CD8-positive, alpha-beta memory T cell (primary cell): Measurements from ENCODE around the gene MCTP2. TPM values are rescaled to one million over a fixed set of nuclear protein-coding genes. Genes with fewer than 3 reads are reported as not detected.

ENCODE experiments used
- CTCF ChIA-PET: fragments of 350-600 bp; sonication (Branson Sonifier 250); formaldehyde crosslinking; loops from one replicate; lab custom pipeline; 2021; ENCODE audit warnings: antibody characterized with exemption; lab: Charles Lee
- POLR2A ChIA-PET: fragments of 350-600 bp; sonication (Branson Sonifier 250); formaldehyde crosslinking; loops from one replicate; lab custom pipeline; 2021; ENCODE audit warnings: antibody characterized with exemption; lab: Charles Lee
- DNase-seq, 5 donors: peaks; one replicate each; pipeline versions ENCODE4 v3.0.0 to v3.0.0-alpha.2; 2020 to 2022; ENCODE audit warnings: mixed read lengths in 1 of 5
- H3K27ac ChIP-seq: one replicate; pipeline ENCODE4 v1.7.0; 2013; ENCODE audit warnings: low read depth, mild to moderate bottlenecking, low read length, moderate library complexity
- H3K27me3 ChIP-seq: 2 replicates; pipeline ENCODE4 v1.7.0; 2013; ENCODE audit warnings: low read length, mild to moderate bottlenecking; ENCODE audit not compliant: insufficient read depth, poor library complexity, severe bottlenecking
- H3K36me3 ChIP-seq: 2 replicates; pipeline ENCODE4 v1.7.0; 2013; ENCODE audit warnings: mild to moderate bottlenecking, low read length, moderate library complexity; ENCODE audit not compliant: insufficient read depth
- H3K4me1 ChIP-seq: 2 replicates; pipeline ENCODE4 v1.7.0; 2013; ENCODE audit warnings: mild to moderate bottlenecking, low read length, moderate library complexity; ENCODE audit not compliant: insufficient read depth
- H3K4me3 ChIP-seq: 2 replicates; pipeline ENCODE4 v1.7.0; 2013; ENCODE audit warnings: mild to moderate bottlenecking, low read length
- H3K9me3 ChIP-seq: 2 replicates; pipeline ENCODE4 v1.7.0; 2013; ENCODE audit warnings: mild to moderate bottlenecking, low read length
- H3K27ac Mint-ChIP-seq, 8 donors: one replicate each; pipeline ENCODE4 v1.8.0; 2020 to 2021; ENCODE audit warnings: mixed read lengths in 8 of 8, mild to moderate bottlenecking in 6 of 8, inconsistent platforms in 3 of 8, moderate library complexity in 3 of 8
- H3K27me3 Mint-ChIP-seq, 2 donors: one replicate each; pipeline ENCODE4 v1.8.0; 2020 to 2021; ENCODE audit warnings: mixed read lengths in 2 of 2, mild to moderate bottlenecking in 1 of 2, moderate library complexity in 1 of 2
- H3K36me3 Mint-ChIP-seq, 3 donors: one replicate each; pipeline ENCODE4 v1.8.0; 2020 to 2021; ENCODE audit warnings: mixed read lengths in 3 of 3, inconsistent platforms in 1 of 3, mild to moderate bottlenecking in 1 of 3
- H3K4me1 Mint-ChIP-seq, 3 donors: one replicate each; pipeline ENCODE4 v1.8.0; 2020 to 2021; ENCODE audit warnings: mixed read lengths in 3 of 3, inconsistent platforms in 1 of 3, mild to moderate bottlenecking in 1 of 3
- H3K4me3 Mint-ChIP-seq, 7 donors: one replicate each; pipeline ENCODE4 v1.8.0; 2020 to 2021; ENCODE audit warnings: mixed read lengths in 7 of 7, mild to moderate bottlenecking in 6 of 7, moderate library complexity in 4 of 7, inconsistent platforms in 2 of 7
- H3K9me3 Mint-ChIP-seq, 5 donors: one replicate each; pipeline ENCODE4 v1.8.0; 2020 to 2022; ENCODE audit warnings: mixed read lengths in 5 of 5, mild to moderate bottlenecking in 3 of 5, moderate library complexity in 2 of 5, inconsistent platforms in 1 of 5
- polyA plus RNA-seq: library from polyadenylated mRNA; unstranded; fragments of 300-500 nt; fragmentation: Illumina TruSeq; gene quantifications from one replicate; pipeline ENCODE4 v1.2.3, GENCODE V29; 2021
- total RNA-seq, 2 experiments: library from RNA; stranded (reverse); gene quantifications; one replicate each; pipeline ENCODE4 v1.2.3, GENCODE V29; 2021

The MCTP2 gene
- total and polyA plus RNA-seq, 3 experiments from 2014 or later = 13.6 to 17.0 (median 16.5) TPM

DNA sequence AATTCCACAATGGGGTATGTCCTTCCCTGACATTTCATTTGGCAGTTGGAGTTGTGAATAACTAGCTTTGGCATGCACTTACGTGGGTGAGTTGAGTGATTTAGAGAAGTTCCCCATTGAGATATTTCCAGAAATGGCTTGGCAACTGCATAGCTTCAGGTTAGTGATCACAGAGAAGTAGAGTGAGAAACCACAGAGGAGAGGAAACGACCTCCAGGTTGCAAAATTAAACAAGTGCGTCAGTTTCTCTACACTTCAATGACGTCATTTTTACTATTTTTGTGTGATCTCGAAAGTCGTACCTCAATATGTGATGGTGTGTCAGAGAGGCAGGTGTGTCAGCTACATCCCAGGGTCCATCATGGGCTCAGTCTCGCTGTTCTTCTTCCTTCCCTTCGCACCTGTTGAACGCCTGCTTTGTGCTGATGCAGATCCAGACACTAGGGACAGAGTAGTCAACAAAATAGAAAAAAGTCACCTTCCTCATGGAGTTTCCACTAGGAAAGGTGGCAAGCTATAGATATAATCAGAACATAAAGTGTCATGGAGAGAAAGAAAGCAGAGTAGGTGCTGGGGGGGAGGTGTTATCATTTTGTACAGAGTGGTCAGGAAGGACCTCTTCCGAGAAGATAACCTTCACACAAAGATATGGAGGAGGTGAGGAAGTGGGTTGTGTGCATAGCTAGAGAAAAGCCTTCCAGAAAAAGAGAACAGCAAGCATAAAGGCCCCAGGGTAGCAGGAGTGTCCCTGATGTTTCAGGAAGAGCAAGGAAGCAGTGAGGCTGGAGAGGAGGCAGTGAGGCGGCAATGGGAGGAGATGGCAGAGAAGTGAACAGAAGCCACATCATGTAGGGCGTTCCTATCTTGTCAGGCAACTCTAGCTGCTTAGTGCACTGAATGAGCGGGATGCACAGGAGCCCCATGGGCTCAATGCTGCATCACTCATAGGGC lies 75.6 kb downstream of the MCTP2 start:
- Mint-ChIP-seq H3K4me3 (peak overlapping the region; percentile 22 to 82 (median 56)), H3K27me3 (no peaks in the 10 kb centered on the region), H3K36me3 (peaks cover 19 to 26% (median 24%) of the 10 kb centered on the region in 3 donors), H3K9me3 (peaks cover 0 to 3% (median 0%) of the 10 kb centered on the region in 5 donors), H3K4me1 (peaks cover 39 to 56% (median 49%) of the 10 kb centered on the region in 3 donors), H3K27ac (peak overlapping the region; percentile 49 to 95 (median 89))
- ChIA-PET CTCF (interaction anchor here (0.8 to 3.5 kb wide), 4 partner anchors 17 to 187 kb away, joined by 3 to 14 read pairs (median 4); no protein-coding TSS in a partner anchor), POLR2A (interaction anchor here (1.2 to 2.6 kb wide), 2 partner anchors 16 to 75 kb away, joined by 3 to 10 read pairs; partner anchors contain the start of gene MCTP2)
- Histone ChIP-seq H3K27me3 (no peaks in the 10 kb centered on the region), H3K9me3 (no peaks in the 10 kb centered on the region), H3K4me3 (no peak overlapping the region), H3K27ac (no peak overlapping the region), H3K4me1 (peaks cover 34% of the 10 kb centered on the region), H3K36me3 (no peaks in the 10 kb centered on the region)
- peak in 3 of 5 donors; percentile 7 to 73 (median 53) for DNase-seq

DNA sequence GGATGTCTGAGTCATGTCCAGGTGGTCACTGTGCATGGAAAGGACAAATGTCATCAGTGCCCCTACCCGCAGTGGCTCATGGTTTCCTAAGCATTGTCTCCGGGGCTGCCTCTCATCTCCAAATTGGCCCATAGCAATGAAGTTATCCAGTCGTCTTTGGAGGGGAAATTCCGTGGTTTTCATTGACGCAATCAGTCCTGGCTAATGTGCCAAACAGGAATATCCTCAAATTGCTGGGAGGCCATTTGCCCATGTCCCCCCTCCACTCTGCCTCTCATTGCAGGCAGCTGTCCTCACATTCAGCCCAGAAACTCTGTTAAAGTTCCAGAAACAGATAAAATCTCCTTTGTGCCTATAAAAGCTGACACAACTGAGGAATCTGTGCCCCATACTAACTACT lies 81.6 kb downstream of the MCTP2 start:
- H3K36me3 ChIP-seq = no peaks in the 10 kb centered on the region
- ChIA-PET CTCF (interaction anchor here (1.9 to 2.8 kb wide), 2 partner anchors 11 to 148 kb away, joined by 5 to 10 read pairs; no protein-coding TSS in a partner anchor), POLR2A (no interaction called here)
- no peak for DNase-seq
- Mint-ChIP-seq H3K4me3 (no peak overlapping the region), H3K4me1 (peaks cover 4 to 12% (median 5%) of the 10 kb centered on the region in 3 donors), H3K36me3 (peaks cover 5 to 39% (median 11%) of the 10 kb centered on the region in 3 donors), H3K27ac (no peak overlapping the region), H3K9me3 (peaks cover 0 to 2% (median 0%) of the 10 kb centered on the region in 5 donors), H3K27me3 (no peaks in the 10 kb centered on the region)
- no peak overlapping the region for H3K27ac ChIP-seq
- no peak overlapping the region for H3K4me3 ChIP-seq
- H3K4me1 ChIP-seq = no peaks in the 10 kb centered on the region
- no peaks in the 10 kb centered on the region for H3K27me3 ChIP-seq
- no peaks in the 10 kb centered on the region for H3K9me3 ChIP-seq

GRCh38 chr15:94314639-94315038 lies 83.3 kb downstream of the MCTP2 start:
- no peaks in the 10 kb centered on the region for H3K36me3 ChIP-seq
- Mint-ChIP-seq H3K4me1 (peaks cover 0 to 9% (median 0%) of the 10 kb centered on the region in 3 donors), H3K4me3 (no peak overlapping the region), H3K36me3 (peaks cover 5 to 47% (median 11%) of the 10 kb centered on the region in 3 donors), H3K27ac (peak overlapping the region in 5 of 8 donors; percentile 33 to 72 (median 61)), H3K27me3 (no peaks in the 10 kb centered on the region), H3K9me3 (no peaks in the 10 kb centered on the region)
- H3K9me3 ChIP-seq = no peaks in the 10 kb centered on the region
- ChIA-PET CTCF (interaction anchor here (2.8 kb wide), 1 partner anchor 9 kb away, joined by 10 read pairs; no protein-coding TSS in a partner anchor), POLR2A (no interaction called here)
- H3K4me1 ChIP-seq = no peaks in the 10 kb centered on the region
- no peak overlapping the region for H3K4me3 ChIP-seq
- DNase-seq = no peak
- H3K27ac ChIP-seq = no peak overlapping the region
- no peaks in the 10 kb centered on the region for H3K27me3 ChIP-seq

DNA sequence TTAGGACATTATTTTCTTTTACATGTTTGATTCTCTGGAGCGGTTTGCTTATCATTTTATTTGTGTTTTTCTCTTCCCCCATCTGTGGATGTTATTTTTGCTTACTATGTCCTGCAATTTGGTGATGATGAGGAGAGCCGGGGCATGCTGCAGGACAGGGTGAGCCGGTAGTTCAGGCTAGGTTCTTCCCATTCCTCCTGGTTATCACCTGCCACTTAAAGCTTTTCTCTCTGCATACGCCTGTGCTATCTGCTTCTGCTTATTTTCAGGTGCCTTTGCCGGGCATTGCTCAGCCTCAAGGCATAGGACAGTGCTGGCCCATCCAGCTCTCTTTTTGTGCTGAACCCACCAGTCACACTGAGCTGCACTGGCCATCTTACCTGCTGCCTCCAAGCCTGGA lies 85.8 kb downstream of the MCTP2 start:
- no peaks in the 10 kb centered on the region for H3K36me3 ChIP-seq
- H3K27ac Mint-ChIP-seq = peak overlapping the region in 4 of 8 donors; percentile 44 to 77 (median 50)
- CTCF ChIA-PET = no interaction called here

GRCh38 chr15:94322141-94322540 lies 90.8 kb downstream of the MCTP2 start:
- H3K4me3 Mint-ChIP-seq = no peak overlapping the region
- peaks cover 17 to 21% (median 18%) of the 10 kb centered on the region in 3 donors for H3K4me1 Mint-ChIP-seq
- H3K36me3 ChIP-seq = no peaks in the 10 kb centered on the region
- POLR2A ChIA-PET = no interaction called here
- H3K9me3 Mint-ChIP-seq = no peaks in the 10 kb centered on the region
- no peaks in the 10 kb centered on the region for H3K27me3 Mint-ChIP-seq
- H3K27ac Mint-ChIP-seq = peak overlapping the region in 1 of 8 donors; percentile 26
- no peaks in the 10 kb centered on the region for H3K4me1 ChIP-seq
- H3K4me3 ChIP-seq = no peak overlapping the region
- CTCF ChIA-PET = interaction anchor here (1.1 to 9.0 kb wide), 4 partner anchors 25 to 157 kb away, joined by 4 to 182 read pairs (median 30); partner anchors contain the start of gene MCTP2
- H3K9me3 ChIP-seq = no peaks in the 10 kb centered on the region
- no peak overlapping the region for H3K27ac ChIP-seq
- H3K36me3 Mint-ChIP-seq = peaks cover 7 to 29% (median 8%) of the 10 kb centered on the region in 3 donors
- H3K27me3 ChIP-seq = no peaks in the 10 kb centered on the region
- DNase-seq = no peak

More for the DNA sequence above, 85.8 kb downstream of the MCTP2 start:
- no peaks in the 10 kb centered on the region for H3K4me1 ChIP-seq
- H3K9me3 ChIP-seq = no peaks in the 10 kb centered on the region
- H3K4me3 ChIP-seq = no peak overlapping the region
- H3K27ac ChIP-seq = no peak overlapping the region
- H3K9me3 Mint-ChIP-seq = no peaks in the 10 kb centered on the region
- no peaks in the 10 kb centered on the region for H3K27me3 ChIP-seq
- DNase-seq = no peak
- H3K4me3 Mint-ChIP-seq = no peak overlapping the region
- POLR2A ChIA-PET = no interaction called here
- peaks cover 0 to 8% (median 0%) of the 10 kb centered on the region in 3 donors for H3K4me1 Mint-ChIP-seq
- peaks cover 5 to 53% (median 11%) of the 10 kb centered on the region in 3 donors for H3K36me3 Mint-ChIP-seq
- no peaks in the 10 kb centered on the region for H3K27me3 Mint-ChIP-seq

GRCh38 chr15:94323076-94323475 lies 91.7 kb downstream of the MCTP2 start:
- H3K27ac Mint-ChIP-seq = peak overlapping the region in 5 of 8 donors; percentile 3 to 72 (median 23)
- CTCF ChIA-PET = interaction anchor here (0.7 to 9.0 kb wide), 11 partner anchors 9 to 158 kb away, joined by 3 to 182 read pairs (median 10); partner anchors contain the start of gene MCTP2
- H3K9me3 Mint-ChIP-seq = no peaks in the 10 kb centered on the region
- Histone ChIP-seq H3K9me3 (no peaks in the 10 kb centered on the region), H3K36me3 (no peaks in the 10 kb centered on the region), H3K27ac (no peak overlapping the region), H3K27me3 (no peaks in the 10 kb centered on the region), H3K4me3 (no peak overlapping the region), H3K4me1 (no peaks in the 10 kb centered on the region)
- DNase-seq = no peak
- peaks cover 3 to 21% (median 5%) of the 10 kb centered on the region in 3 donors for H3K36me3 Mint-ChIP-seq
- H3K4me1 Mint-ChIP-seq = peaks cover 20 to 27% (median 25%) of the 10 kb centered on the region in 3 donors
- H3K27me3 Mint-ChIP-seq = no peaks in the 10 kb centered on the region
- POLR2A ChIA-PET = interaction anchor here (1.1 to 1.6 kb wide), 3 partner anchors 15 to 93 kb away, joined by 3 to 4 read pairs (median 4); no protein-coding TSS in a partner anchor
- H3K4me3 Mint-ChIP-seq = no peak overlapping the region

DNA sequence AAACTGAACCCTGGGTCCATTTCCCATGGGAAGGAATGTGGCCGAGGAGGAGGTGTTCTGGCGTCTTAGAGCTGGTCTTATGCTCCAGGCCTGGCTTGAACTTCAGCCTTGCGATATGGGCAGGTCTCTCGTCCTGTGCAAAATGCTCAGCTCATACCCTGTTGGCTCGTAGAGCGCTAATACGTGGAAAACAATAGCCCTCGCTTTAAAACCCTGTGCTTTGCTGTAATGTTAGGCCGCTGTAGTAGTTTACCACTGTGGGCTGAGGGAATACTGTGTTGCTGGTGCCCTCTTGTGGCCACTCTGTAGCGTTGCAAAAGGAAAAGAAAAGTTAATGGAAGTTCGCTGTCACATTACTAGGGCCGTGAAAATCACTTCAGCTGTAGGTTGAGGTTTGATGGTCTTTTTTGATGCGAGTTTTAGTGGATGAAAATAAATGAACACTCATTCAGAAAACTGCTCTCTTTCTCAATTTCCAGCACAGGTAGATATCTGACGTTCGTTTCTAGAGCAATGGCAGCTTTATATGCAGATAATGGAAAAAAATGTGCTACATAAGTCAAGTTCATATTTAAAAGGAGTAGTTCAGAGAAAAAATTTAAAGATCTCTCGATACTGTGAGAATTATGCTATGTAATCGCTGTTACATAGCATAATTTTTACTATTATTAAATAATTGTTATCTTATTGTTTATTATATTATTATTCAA lies 92.9 kb downstream of the MCTP2 start:
- ChIA-PET POLR2A (interaction anchor here (1.1 to 1.6 kb wide), 2 partner anchors 93 to 95 kb away, joined by 4 read pairs; no protein-coding TSS in a partner anchor), CTCF (interaction anchor here (0.6 to 9.0 kb wide), 22 partner anchors 9 to 204 kb away, joined by 3 to 182 read pairs (median 5); partner anchors contain the start of gene MCTP2)
- Histone ChIP-seq H3K27ac (no peak overlapping the region), H3K4me3 (no peak overlapping the region), H3K4me1 (no peaks in the 10 kb centered on the region), H3K36me3 (no peaks in the 10 kb centered on the region), H3K9me3 (no peaks in the 10 kb centered on the region), H3K27me3 (no peaks in the 10 kb centered on the region)
- DNase-seq = peak; percentile 36 to 67 (median 43)
- peaks cover 0 to 2% of the 10 kb centered on the region in 2 donors for H3K27me3 Mint-ChIP-seq
- H3K9me3 Mint-ChIP-seq = no peaks in the 10 kb centered on the region
- peaks cover 17 to 32% (median 25%) of the 10 kb centered on the region in 3 donors for H3K4me1 Mint-ChIP-seq
- peak overlapping the region in 7 of 8 donors; percentile 13 to 87 (median 80) for H3K27ac Mint-ChIP-seq
- peak overlapping the region in 2 of 7 donors; percentile 48 for H3K4me3 Mint-ChIP-seq
- peaks cover 0 to 18% (median 3%) of the 10 kb centered on the region in 3 donors for H3K36me3 Mint-ChIP-seq
